Measurements from ENCODE around the gene RUNX2. TPM values are rescaled to one million over a fixed set of nuclear protein-coding genes. Genes with fewer than 3 reads are reported as not detected.
A peak's percentile ranks its signal among the peaks of the same experiment; 100 is the strongest.

RUNX2 gene
- total and polyA plus RNA-seq, 8 donors = 0.09 to 3.8 (median 0.35) TPM

- no peak for DNase-seq
- TF ChIP-seq, protein P1, sequence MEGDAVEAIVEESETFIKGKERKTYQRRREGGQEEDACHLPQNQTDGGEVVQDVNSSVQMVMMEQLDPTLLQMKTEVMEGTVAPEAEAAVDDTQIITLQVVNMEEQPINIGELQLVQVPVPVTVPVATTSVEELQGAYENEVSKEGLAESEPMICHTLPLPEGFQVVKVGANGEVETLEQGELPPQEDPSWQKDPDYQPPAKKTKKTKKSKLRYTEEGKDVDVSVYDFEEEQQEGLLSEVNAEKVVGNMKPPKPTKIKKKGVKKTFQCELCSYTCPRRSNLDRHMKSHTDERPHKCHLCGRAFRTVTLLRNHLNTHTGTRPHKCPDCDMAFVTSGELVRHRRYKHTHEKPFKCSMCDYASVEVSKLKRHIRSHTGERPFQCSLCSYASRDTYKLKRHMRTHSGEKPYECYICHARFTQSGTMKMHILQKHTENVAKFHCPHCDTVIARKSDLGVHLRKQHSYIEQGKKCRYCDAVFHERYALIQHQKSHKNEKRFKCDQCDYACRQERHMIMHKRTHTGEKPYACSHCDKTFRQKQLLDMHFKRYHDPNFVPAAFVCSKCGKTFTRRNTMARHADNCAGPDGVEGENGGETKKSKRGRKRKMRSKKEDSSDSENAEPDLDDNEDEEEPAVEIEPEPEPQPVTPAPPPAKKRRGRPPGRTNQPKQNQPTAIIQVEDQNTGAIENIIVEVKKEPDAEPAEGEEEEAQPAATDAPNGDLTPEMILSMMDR (IDR thresholded peaks at IDR 0.05) = no peak
- ATAC-seq = peak in 2 of 4 donors; percentile 10 to 22
- Histone ChIP-seq H3K4me1 (peaks cover 0 to 6% (median 0%) of the 10 kb centered on the region in 3 donors), H3K9me3 (no peaks in the 10 kb centered on the region), H3K27ac (peak overlapping the region in 1 of 4 donors; percentile 25), H3K4me3 (no peak overlapping the region), H3K36me3 (no peaks in the 10 kb centered on the region), H3K27me3 (no peaks in the 10 kb centered on the region)
- WGBS, 2 donors = 69 to 83% methylated on average over 3 of the region's 3 CpGs
- no peak for FAIRE-seq
- intact Hi-C loops (cut with DNase I) = no loop called here
These were observed 109.3 kb downstream of the RUNX2 start for GRCh38 chr6:45437439-45437815.

DNA sequence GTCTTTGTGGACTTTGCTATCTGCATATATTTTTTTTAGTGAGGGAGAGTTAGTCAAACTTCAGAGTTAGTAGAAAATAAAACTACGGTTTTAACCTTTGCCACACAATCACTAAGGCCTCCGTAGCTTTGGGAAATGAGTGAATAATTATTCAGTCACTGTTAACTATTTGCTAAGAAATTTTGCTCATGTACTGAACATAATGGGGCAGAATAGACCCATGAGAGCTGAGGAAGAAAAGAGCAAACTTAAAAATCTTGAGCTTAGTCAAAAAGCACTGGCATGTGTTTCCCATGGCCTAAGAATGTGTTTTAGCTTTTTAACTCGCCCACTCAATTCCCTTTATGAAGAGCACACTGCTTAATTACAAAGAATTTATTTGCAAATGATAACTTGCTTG is 110.0 kb downstream of the RUNX2 start:
- intact Hi-C loops (cut with DNase I) = no loop called here
- H3K4me3 ChIP-seq = no peak overlapping the region
- H3K27ac ChIP-seq = peak overlapping the region in 1 of 4 donors; percentile 25
- FAIRE-seq (no peak), ATAC-seq (no peak), DNase-seq (no peak)
- H3K4me1 ChIP-seq = no peaks in the 10 kb centered on the region
- TF ChIP-seq, protein P1 (IDR thresholded peaks at IDR 0.05) = no peak
- 66 to 82% methylated on average over 3 of the region's 3 CpGs for WGBS, 2 donors
- no peaks in the 10 kb centered on the region for H3K36me3 ChIP-seq
- H3K9me3 ChIP-seq = no peaks in the 10 kb centered on the region
- no peaks in the 10 kb centered on the region for H3K27me3 ChIP-seq

- H3K4me3 ChIP-seq = no peak overlapping the region
- no peak overlapping the region for H3K27ac ChIP-seq
- ATAC-seq = peak in 2 of 4 donors; percentile 32 to 37
- DNase-seq = no peak
- no peak for FAIRE-seq
- WGBS, 2 donors = 92 to 95% methylated on average over 1 of the region's 1 CpG
- intact Hi-C loops (cut with DNase I) = no loop called here
- H3K27me3 ChIP-seq = no peaks in the 10 kb centered on the region
- H3K9me3 ChIP-seq = no peaks in the 10 kb centered on the region
- TF ChIP-seq, protein P1 (IDR thresholded peaks at IDR 0.05) = no peak
- no peaks in the 10 kb centered on the region for H3K36me3 ChIP-seq
- H3K4me1 ChIP-seq = no peaks in the 10 kb centered on the region
These were observed 110.8 kb downstream of the RUNX2 start for GRCh38 chr6:45438849-45439406.

DNA sequence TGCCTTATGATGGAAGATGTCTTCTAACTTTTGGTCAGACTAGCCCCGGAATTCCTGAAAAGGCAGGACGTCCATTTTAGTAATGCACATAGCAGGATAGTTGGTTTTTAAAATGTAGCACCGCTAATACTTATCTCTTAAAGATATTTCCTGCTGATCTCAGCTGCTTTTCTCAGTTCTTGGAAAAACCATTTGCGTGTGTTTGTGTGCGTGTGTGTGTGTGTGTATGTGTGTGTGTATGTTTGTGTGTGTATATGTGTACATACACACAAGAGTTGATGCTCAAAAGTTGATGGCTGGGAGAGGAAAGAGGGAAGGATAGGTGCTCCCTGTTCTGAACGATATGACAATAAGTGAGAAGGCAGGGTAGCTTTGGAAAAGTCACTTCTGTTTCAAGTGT is 111.3 kb downstream of the RUNX2 start:
- intact Hi-C loops (cut with DNase I) = no loop called here
- H3K4me1 ChIP-seq = peaks cover 0 to 5% (median 0%) of the 10 kb centered on the region in 3 donors
- no peaks in the 10 kb centered on the region for H3K36me3 ChIP-seq
- 76 to 79% methylated on average over 6 of the region's 6 CpGs for WGBS, 2 donors
- H3K27me3 ChIP-seq = no peaks in the 10 kb centered on the region
- no peaks in the 10 kb centered on the region for H3K9me3 ChIP-seq
- no peak for ATAC-seq
- DNase-seq = no peak
- H3K4me3 ChIP-seq = no peak overlapping the region
- FAIRE-seq = no peak
- TF ChIP-seq, protein P1 (IDR thresholded peaks at IDR 0.05) = no peak
- no peak overlapping the region for H3K27ac ChIP-seq

DNA sequence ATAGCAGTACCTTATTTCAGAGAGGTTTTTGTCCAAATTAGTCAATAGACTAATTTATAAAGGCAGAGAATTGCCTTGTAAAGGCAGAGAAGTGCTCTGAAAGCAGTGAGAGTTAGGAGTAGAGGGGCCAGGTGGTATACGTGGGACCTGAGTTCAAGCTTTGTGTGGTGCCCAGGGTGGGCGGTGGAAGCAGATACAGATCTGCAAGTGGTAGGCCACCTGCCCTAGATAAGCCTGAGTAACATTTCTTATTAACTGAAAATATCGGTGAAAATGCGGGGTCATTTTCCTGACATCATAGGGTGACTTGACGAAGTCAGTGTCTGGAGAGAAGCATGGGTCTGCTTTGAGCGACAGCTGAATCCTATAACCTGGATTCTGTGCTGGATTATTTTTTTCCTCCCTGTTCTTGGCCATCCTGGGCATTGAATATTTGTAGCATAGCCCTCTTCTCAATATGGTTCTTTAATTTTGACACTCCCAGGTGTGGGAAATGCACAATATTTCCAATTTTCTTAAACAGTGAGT is 111.8 kb downstream of the RUNX2 start:
- no peaks in the 10 kb centered on the region for H3K9me3 ChIP-seq
- DNase-seq = no peak
- TF ChIP-seq, protein P1 (IDR thresholded peaks at IDR 0.05) = no peak
- no peaks in the 10 kb centered on the region for H3K27me3 ChIP-seq
- H3K4me1 ChIP-seq = peaks cover 0 to 6% (median 0%) of the 10 kb centered on the region in 3 donors
- H3K36me3 ChIP-seq = no peaks in the 10 kb centered on the region
- no peak overlapping the region for H3K4me3 ChIP-seq
- 90 to 91% methylated on average over 6 of the region's 6 CpGs for WGBS, 2 donors
- ATAC-seq = no peak
- FAIRE-seq = no peak
- no peak overlapping the region for H3K27ac ChIP-seq
- intact Hi-C loops (cut with DNase I) = no loop called here

Measured in pancreas (tissue), 10 donors.